Lung microvascular endothelial cell (primary cell): ENCODE data around the gene CTNND2. TPM values are rescaled to one million over a fixed set of nuclear protein-coding genes. Genes with fewer than 3 reads are reported as not detected.
"Not testable (repeated sequence)": the region's sequence is repeated elsewhere in the genome, so short reads cannot be mapped to it uniquely, and the experiment has no call there.

ENCODE experiments used
- DNase-seq, 2 donors: peaks; one replicate each; pipeline versions ENCODE4 v3.0.0 to v3.0.0-alpha.2; 2010; ENCODE audit warnings: low read depth in 2 of 2
- total RNA-seq: library from RNA; depleted of rRNA; stranded (reverse); fragments of >200 nt; gene quantifications from 2 replicates; pipeline ENCODE4 v1.2.1, GENCODE V29; 2014

CTNND2 gene
- total RNA-seq, 1 donor from 2014 or later: not detected

- DNase-seq: no peak
Observed at GRCh38 chr5:11675184-11675583, 229.1 kb downstream of the CTNND2 start.

DNA sequence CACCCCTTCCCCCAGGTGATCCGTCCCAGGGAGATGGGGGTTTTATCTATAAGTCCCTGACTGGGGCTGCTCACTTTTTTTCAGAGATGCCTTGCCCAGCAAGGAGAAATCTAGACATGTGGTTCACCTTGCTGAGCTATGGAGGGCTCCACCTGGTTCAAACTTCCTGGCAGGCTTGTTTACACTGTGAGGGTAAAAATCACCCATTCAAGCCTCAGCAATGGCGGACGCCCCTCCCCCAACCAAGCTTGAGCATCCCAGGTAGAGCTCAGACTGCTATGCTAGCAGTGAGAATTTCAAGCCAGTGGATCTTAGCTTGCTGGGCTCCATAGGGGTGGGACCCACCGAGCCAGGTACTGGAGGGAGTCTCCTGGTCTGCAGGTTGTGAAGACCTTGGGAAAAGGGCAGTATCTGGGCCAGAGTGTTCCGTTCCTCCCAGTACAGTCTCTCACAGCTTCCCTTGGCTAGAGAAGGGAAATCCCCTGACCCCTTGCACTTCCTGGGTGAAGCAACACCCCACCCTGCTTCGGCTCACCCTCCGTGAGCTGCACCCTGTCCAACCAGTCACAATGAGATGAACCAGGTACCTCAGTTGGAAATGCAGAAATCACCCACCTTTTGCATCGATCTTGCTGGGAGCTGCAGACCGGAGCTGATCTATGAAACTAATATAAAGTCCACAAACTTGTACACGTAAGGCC lies 231.7 kb downstream of the CTNND2 start:
- DNase-seq: no peak

GRCh38 chr5:11658376-11658775 lies 245.9 kb downstream of the CTNND2 start:
- DNase-seq: no peak

- no peak for DNase-seq
Observed at GRCh38 chr5:11656916-11657315, 247.3 kb downstream of the CTNND2 start.

GRCh38 chr5:11655681-11656080 lies 248.6 kb downstream of the CTNND2 start:
- DNase-seq: no peak

DNA sequence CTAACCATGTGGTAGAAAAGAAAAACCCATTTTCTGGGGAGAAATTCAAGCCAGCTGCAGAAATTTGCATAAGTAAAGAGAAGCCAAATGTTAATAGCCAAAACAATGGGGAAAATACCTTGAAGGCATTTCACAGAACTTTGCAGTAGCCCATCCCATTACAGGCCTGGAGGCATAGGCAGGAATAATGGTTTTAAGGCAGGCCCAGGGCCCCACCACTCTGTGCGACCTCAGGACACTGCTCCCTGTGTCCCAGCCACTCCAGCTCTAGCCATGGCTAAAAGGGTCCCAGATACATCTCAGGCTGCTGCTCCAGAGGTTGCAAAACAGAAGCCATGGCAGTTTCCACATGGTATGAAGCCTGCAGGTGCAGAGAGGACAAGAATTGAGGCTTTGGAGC lies 253.3 kb downstream of the CTNND2 start:
- DNase-seq: no peak

- no peak for DNase-seq
Observed at GRCh38 chr5:11646141-11646540, 258.1 kb downstream of the CTNND2 start.

GRCh38 chr5:11642438-11642837 lies 261.8 kb downstream of the CTNND2 start:
- no peak for DNase-seq

GRCh38 chr5:11640158-11640873 lies 263.9 kb downstream of the CTNND2 start:
- no peak for DNase-seq

DNA sequence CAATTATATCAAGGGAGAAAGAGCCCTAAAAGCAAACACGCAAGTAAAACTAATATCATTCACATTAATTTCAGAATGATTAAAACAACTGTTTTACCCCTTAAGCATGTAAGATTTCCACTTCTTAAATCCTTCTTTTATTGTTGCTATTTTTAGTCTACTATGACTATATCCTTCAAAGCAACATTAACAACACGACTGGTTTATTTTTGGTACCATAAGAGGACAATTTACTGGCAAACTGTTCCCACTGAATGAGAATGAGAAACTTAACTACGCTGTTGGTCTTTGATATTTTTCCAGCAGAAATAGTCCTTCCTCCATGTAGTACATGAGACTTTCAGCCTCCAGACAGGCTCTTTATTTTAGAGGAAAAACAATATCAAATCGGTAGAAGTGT lies 281.5 kb downstream of the CTNND2 start:
- no peak for DNase-seq

GRCh38 chr5:11620172-11620571 lies 284.1 kb downstream of the CTNND2 start:
- DNase-seq: no peak

DNA sequence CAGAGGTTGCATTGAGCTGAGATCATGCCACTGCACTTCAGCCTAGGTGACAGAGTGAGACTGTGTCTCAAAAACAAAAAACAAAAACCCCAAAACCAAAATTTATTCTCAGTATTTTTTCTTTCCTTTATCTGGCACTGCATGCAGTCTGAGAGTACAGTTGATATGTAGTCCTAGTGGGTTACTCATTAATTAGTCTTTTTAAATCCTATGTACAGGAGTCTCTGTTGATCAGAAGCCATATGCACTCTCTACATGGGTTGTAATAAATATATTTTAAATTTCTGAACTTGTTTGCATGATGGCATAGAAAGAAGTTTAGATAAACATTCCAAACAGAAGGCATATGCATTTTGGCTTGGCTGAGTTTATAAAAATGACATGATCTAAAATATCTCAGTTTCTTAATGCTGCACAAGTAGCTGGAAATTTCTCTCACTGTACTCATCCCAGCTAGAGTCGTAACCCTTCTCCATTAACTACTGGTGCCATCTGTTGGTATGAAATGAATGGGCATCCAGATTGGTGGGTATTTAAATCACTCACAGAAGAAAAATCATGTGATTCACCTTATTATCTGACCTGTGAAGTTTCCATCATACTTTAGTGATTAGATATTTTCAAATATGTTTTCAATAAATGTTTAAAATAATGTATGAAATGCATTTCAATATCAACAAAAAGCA lies 284.8 kb downstream of the CTNND2 start:
- DNase-seq: no peak

GRCh38 chr5:11617080-11617479 lies 287.2 kb downstream of the CTNND2 start:
- DNase-seq: no peak

GRCh38 chr5:11616624-11617023 lies 287.6 kb downstream of the CTNND2 start:
- DNase-seq: not testable (repeated sequence)

DNA sequence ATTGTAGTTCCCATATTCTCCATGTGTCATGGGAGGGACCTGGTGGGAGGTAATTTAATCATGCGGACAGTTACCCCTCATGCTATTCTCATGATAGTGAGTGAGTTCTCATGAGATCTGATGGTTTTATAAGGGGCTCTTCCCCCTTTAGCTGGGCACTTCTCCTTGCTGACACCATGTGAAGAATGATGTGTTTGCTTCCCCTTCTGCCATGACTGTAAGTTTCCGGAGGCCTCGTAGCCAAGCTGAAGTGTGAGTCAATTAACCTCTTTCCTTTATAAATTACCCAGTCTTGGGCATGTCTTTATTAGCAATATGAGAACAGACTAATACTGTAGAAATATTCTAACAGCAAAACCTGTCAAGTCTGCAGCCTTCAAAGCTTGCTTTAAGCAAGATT lies 293.2 kb downstream of the CTNND2 start:
- no peak for DNase-seq

GRCh38 chr5:11609570-11610303 lies 294.5 kb downstream of the CTNND2 start:
- no peak for DNase-seq

- no peak for DNase-seq
Observed at GRCh38 chr5:11608530-11608929, 295.7 kb downstream of the CTNND2 start.

DNA sequence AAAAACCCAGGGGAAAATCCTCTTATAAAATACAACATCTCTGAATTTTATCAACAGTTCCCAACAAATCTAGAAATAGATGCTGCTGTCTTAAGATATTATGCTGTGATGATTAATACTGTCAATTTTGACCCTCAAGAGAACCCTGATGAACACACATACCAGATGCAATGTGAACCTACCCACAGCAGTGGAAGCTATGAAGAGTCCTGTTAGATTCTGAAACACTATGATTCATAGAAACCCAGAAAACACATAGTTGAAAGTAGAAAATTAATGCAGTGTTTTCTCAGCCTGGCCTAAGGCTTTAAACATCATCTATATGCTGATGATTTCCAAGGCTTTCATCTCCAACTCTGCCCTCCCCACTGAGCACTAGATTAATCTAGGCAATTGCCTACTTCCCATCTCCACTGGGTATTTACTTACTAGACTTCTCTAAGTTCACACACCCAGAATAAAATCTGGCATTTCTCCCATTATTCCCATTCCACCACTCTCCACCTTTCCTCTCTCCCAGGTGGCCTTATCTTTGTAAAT lies 296.2 kb downstream of the CTNND2 start:
- no peak for DNase-seq

DNA sequence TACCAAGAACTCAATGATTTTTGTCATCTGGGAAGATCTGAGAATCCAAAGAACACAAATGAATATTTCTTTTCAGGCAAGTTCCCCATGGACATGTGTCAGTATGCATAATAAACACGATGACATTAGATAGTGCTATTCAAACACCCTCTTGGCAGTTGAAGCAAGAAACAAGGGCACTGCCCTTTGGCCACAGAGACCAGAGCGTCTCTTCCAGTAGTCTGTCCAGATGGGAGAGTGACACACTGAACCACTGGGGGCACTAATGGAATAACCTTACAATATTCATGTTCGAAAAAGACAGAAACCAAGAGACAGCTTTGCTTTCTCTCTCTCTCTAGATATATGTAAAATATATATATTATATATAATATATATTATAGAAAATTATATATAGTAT lies 301.9 kb downstream of the CTNND2 start:
- no peak for DNase-seq

DNA sequence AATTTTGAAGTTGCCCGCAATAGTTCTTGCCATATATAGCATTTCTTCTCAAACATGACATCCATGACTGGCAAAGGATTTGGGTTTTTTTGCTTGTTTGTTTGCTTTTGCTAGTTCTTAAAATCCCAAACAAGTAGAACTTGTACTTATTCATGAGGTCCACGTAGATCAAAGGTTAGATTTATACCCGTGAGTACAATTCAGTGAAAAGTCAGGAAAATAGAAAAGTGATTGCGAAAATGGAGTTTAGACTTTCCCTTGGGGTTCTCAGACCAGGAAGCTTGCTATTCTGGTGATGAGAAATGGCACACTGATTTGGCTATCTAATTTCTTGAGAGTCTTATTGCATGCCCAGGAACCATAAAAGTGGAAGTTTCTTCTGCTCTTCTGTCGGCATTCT lies 304.7 kb downstream of the CTNND2 start:
- no peak for DNase-seq

- DNase-seq: no peak
Observed at GRCh38 chr5:11596657-11597071, 307.6 kb downstream of the CTNND2 start.

DNA sequence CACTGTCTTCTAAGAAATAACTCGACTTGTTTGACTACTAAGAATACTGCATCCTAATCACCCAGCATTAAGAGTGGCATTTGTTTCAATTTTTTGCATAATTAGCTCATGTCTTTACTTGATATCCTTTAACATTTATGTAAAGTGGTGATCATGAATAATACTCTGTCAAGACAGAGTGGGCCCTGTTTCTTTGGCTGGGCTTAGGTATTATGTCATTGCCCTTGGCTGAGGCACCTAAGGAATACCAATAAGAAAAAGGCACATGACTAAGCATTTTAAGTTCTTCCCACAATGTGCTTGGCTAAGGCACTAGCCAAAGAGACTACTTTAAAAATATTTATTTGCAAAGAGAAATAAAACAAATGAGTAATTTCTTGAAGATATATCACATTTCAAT lies 308.1 kb downstream of the CTNND2 start:
- DNase-seq: no peak
